ENCODE data around the gene CAPN10. TPM values are rescaled to one million over a fixed set of nuclear protein-coding genes. Genes with fewer than 3 reads are reported as not detected.

CAPN10 gene
- total RNA-seq, 1 donor from 2014 or later = 24.9 TPM

- TF ChIP-seq EZH2 (IDR thresholded peaks at IDR 0.05; ENCODE audit: insufficient read depth, low read length) (no peak), CTCF (IDR thresholded peaks at IDR 0.05; ENCODE audit: insufficient read depth, low read depth, low read length) (no peak)
- H3K27me3 ChIP-seq (ENCODE audit: insufficient read depth, low read length) = no peaks in the 10 kb centered on the region
- H3K36me3 Mint-ChIP-seq (ENCODE audit: low read depth, unreplicated experiment) = peaks cover 12% of the 10 kb centered on the region
- no peaks in the 10 kb centered on the region for H3K36me3 ChIP-seq (ENCODE audit: insufficient read depth, low read length)
- H3K4me3 ChIP-seq (ENCODE audit: insufficient read depth, low read depth, low read length) = no peak overlapping the region
- no peaks in the 10 kb centered on the region for H3K27me3 Mint-ChIP-seq (ENCODE audit: low read depth, unreplicated experiment)
- H3K79me2 ChIP-seq (ENCODE audit: insufficient read depth, low read length) = peaks cover 3% of the 10 kb centered on the region
- peaks cover 28% of the 10 kb centered on the region for H4K20me1 ChIP-seq (ENCODE audit: insufficient read depth, low read length)
- no peak overlapping the region for H2AFZ ChIP-seq (ENCODE audit: low read depth, low read length)
- no peak for DNase-seq (ENCODE audit: low read depth)
- no peak overlapping the region for H3K27ac ChIP-seq (ENCODE audit: low read depth, low read length)
- H3K9me3 Mint-ChIP-seq (ENCODE audit: unreplicated experiment) = no peaks in the 10 kb centered on the region
- no peak for FAIRE-seq
- H3K4me3 Mint-ChIP-seq (ENCODE audit: unreplicated experiment) = no peak overlapping the region
- H3K4me1 Mint-ChIP-seq (ENCODE audit: low read depth, unreplicated experiment) = no peaks in the 10 kb centered on the region
- no peak overlapping the region for H3K27ac Mint-ChIP-seq (ENCODE audit: unreplicated experiment)
- no peak overlapping the region for H3K4me2 ChIP-seq (ENCODE audit: low read length)
- H3K4me1 ChIP-seq (ENCODE audit: insufficient read depth, low read length) = no peaks in the 10 kb centered on the region
- H3K9me3 ChIP-seq (ENCODE audit: insufficient read depth, low read depth, low read length) = no peaks in the 10 kb centered on the region
- H3K9ac ChIP-seq (ENCODE audit: low read length) = no peak overlapping the region
Measured at GRCh38 chr2:240599141-240599583, 12.6 kb downstream of the CAPN10 start.

GRCh38 chr2:240600451-240600961 lies 14.0 kb downstream of the CAPN10 start:
- no peak overlapping the region for H3K4me2 ChIP-seq (ENCODE audit: low read length)
- H3K4me3 Mint-ChIP-seq (ENCODE audit: unreplicated experiment) = no peak overlapping the region
- no peaks in the 10 kb centered on the region for H3K4me1 Mint-ChIP-seq (ENCODE audit: low read depth, unreplicated experiment)
- H3K36me3 Mint-ChIP-seq (ENCODE audit: low read depth, unreplicated experiment) = peaks cover 12% of the 10 kb centered on the region
- no peaks in the 10 kb centered on the region for H3K9me3 ChIP-seq (ENCODE audit: insufficient read depth, low read depth, low read length)
- FAIRE-seq (no peak), DNase-seq (ENCODE audit: low read depth) (no peak)
- H3K4me1 ChIP-seq (ENCODE audit: insufficient read depth, low read length) = no peaks in the 10 kb centered on the region
- no peak overlapping the region for H3K4me3 ChIP-seq (ENCODE audit: insufficient read depth, low read depth, low read length)
- H3K27me3 Mint-ChIP-seq (ENCODE audit: low read depth, unreplicated experiment) = no peaks in the 10 kb centered on the region
- no peak overlapping the region for H3K9ac ChIP-seq (ENCODE audit: low read length)
- TF ChIP-seq CTCF (IDR thresholded peaks at IDR 0.05; ENCODE audit: insufficient read depth, low read depth, low read length) (no peak), EZH2 (IDR thresholded peaks at IDR 0.05; ENCODE audit: insufficient read depth, low read length) (no peak)
- H3K36me3 ChIP-seq (ENCODE audit: insufficient read depth, low read length) = no peaks in the 10 kb centered on the region
- H3K27ac Mint-ChIP-seq (ENCODE audit: unreplicated experiment) = no peak overlapping the region
- H2AFZ ChIP-seq (ENCODE audit: low read depth, low read length) = no peak overlapping the region
- H3K9me3 Mint-ChIP-seq (ENCODE audit: unreplicated experiment) = no peaks in the 10 kb centered on the region
- H3K79me2 ChIP-seq (ENCODE audit: insufficient read depth, low read length) = no peaks in the 10 kb centered on the region
- peaks cover 14% of the 10 kb centered on the region for H4K20me1 ChIP-seq (ENCODE audit: insufficient read depth, low read length)
- no peak overlapping the region for H3K27ac ChIP-seq (ENCODE audit: low read depth, low read length)
- H3K27me3 ChIP-seq (ENCODE audit: insufficient read depth, low read length) = no peaks in the 10 kb centered on the region

GRCh38 chr2:240601061-240601830 lies 14.7 kb downstream of the CAPN10 start:
- DNase-seq (ENCODE audit: low read depth) (no peak), FAIRE-seq (no peak)
- H3K27ac Mint-ChIP-seq (ENCODE audit: unreplicated experiment) = no peak overlapping the region
- H3K9ac ChIP-seq (ENCODE audit: low read length) = no peak overlapping the region
- no peak overlapping the region for H3K4me3 Mint-ChIP-seq (ENCODE audit: unreplicated experiment)
- no peaks in the 10 kb centered on the region for H3K9me3 ChIP-seq (ENCODE audit: insufficient read depth, low read depth, low read length)
- H3K27me3 ChIP-seq (ENCODE audit: insufficient read depth, low read length) = no peaks in the 10 kb centered on the region
- no peak overlapping the region for H2AFZ ChIP-seq (ENCODE audit: low read depth, low read length)
- no peaks in the 10 kb centered on the region for H3K27me3 Mint-ChIP-seq (ENCODE audit: low read depth, unreplicated experiment)
- no peak overlapping the region for H3K4me2 ChIP-seq (ENCODE audit: low read length)
- H3K36me3 ChIP-seq (ENCODE audit: insufficient read depth, low read length) = no peaks in the 10 kb centered on the region
- no peaks in the 10 kb centered on the region for H3K79me2 ChIP-seq (ENCODE audit: insufficient read depth, low read length)
- no peak overlapping the region for H3K27ac ChIP-seq (ENCODE audit: low read depth, low read length)
- TF ChIP-seq CTCF (IDR thresholded peaks at IDR 0.05; ENCODE audit: insufficient read depth, low read depth, low read length) (no peak), EZH2 (IDR thresholded peaks at IDR 0.05; ENCODE audit: insufficient read depth, low read length) (no peak)
- H3K36me3 Mint-ChIP-seq (ENCODE audit: low read depth, unreplicated experiment) = peaks cover 10% of the 10 kb centered on the region
- no peaks in the 10 kb centered on the region for H3K4me1 Mint-ChIP-seq (ENCODE audit: low read depth, unreplicated experiment)
- no peaks in the 10 kb centered on the region for H3K4me1 ChIP-seq (ENCODE audit: insufficient read depth, low read length)
- H4K20me1 ChIP-seq (ENCODE audit: insufficient read depth, low read length) = peaks cover 7% of the 10 kb centered on the region
- no peaks in the 10 kb centered on the region for H3K9me3 Mint-ChIP-seq (ENCODE audit: unreplicated experiment)
- H3K4me3 ChIP-seq (ENCODE audit: insufficient read depth, low read depth, low read length) = no peak overlapping the region
